GM10266 (cell line): Measurements from ENCODE around the gene ELMO1.

ENCODE experiments used
- DNase-seq: peaks from one replicate; pipeline ENCODE4 v3.0.0; 2012; ENCODE audit errors: extremely low spot score
- TF ChIP-seq, protein P1 (sequence below): IDR thresholded peaks from 2 replicates; pipeline ENCODE4 v1.5.1; 2012; ENCODE audit warnings: mild to moderate bottlenecking, low read depth; ENCODE audit not compliant: control insufficient read depth, insufficient read depth; ENCODE audit errors: missing control alignments

ELMO1 gene

DNA sequence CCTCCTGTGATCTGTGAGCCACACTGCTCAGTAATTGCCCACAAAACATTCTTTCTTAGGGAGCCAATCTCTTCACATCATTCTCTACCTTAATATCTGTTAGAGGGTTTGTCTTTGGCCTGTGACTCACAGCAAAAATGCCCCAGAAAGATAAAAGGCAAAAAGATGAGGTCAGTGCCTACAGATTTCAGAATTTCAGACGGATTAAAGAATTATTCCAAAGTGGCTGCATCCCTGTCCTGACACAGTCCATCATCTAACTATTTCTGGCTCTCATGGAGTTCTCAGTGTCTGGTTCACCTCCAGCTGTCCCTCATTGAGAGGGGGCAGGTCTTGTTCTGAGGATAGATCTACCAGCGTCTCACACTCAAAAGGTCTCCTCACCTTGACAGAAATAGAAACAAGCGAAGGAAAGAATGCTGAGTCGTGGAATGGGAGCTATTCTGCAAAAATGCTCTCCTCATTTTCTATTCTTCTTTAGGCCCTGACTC is 585.8 kb downstream of the ELMO1 start:
- TF ChIP-seq, protein P1, sequence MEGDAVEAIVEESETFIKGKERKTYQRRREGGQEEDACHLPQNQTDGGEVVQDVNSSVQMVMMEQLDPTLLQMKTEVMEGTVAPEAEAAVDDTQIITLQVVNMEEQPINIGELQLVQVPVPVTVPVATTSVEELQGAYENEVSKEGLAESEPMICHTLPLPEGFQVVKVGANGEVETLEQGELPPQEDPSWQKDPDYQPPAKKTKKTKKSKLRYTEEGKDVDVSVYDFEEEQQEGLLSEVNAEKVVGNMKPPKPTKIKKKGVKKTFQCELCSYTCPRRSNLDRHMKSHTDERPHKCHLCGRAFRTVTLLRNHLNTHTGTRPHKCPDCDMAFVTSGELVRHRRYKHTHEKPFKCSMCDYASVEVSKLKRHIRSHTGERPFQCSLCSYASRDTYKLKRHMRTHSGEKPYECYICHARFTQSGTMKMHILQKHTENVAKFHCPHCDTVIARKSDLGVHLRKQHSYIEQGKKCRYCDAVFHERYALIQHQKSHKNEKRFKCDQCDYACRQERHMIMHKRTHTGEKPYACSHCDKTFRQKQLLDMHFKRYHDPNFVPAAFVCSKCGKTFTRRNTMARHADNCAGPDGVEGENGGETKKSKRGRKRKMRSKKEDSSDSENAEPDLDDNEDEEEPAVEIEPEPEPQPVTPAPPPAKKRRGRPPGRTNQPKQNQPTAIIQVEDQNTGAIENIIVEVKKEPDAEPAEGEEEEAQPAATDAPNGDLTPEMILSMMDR: no peak

DNA sequence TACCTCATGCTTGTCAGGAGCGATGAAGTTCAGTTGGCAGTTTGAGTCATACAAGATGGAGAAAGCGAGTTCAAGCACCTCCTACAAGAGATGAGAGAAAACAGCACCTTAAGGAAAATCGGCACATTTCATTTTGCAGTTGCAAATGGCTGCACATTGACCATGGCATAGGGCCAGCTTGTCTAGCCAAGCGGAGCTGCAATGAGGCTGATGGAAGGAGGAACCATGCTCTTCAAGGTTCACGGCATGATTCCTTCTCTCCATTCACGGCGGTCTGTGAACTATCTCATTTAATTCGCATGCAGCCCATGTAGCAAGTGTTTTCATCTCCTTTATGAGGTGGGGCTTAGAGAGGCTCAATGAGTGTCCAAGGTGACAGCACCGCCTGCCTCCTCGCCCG is 587.0 kb downstream of the ELMO1 start:
- DNase-seq: no peak
- TF ChIP-seq, protein P1: no peak

More for the DNA sequence above, 585.8 kb downstream of the ELMO1 start:
- no peak for DNase-seq

DNA sequence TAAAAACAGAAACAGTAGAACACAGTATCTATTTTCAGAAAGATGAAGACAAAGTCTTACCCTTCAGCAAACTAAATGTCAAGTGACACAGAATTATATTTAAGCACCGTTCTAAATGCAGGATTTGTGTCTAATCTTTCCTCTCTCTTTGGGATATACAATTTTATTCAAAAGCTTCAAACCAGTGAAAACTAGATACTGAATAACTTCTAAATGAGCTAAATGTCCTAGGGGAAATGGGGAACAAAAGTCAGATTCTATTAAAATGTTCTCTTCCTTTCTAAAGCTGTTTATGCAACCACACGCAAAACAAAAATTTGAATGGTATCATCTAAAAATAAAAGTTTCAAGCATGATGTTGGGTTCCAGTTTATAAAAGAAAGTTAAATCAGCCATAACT is 588.0 kb downstream of the ELMO1 start:
- TF ChIP-seq, protein P1: no peak
- DNase-seq: no peak

DNA sequence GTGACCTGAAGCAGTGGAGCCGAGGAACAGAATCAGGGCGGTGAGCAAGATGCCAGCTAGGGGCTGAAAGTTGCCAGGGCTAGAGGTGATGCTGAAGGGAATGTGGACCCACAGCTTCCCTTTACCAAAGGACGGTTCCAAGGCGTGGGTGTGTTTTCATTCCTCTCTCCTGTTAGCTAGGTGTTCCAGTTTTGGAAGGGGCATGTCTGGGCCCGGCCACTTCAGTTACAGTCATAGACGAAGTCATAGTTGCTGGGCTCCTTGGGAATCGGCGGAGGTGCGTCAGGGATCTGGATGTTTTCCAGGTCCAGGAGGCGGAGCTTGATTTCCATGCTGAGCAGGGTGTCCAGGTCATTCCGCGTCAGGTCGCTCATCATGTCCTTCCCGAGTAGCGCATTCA is 593.3 kb downstream of the ELMO1 start:
- no peak for DNase-seq
- TF ChIP-seq, protein P1: no peak

DNA sequence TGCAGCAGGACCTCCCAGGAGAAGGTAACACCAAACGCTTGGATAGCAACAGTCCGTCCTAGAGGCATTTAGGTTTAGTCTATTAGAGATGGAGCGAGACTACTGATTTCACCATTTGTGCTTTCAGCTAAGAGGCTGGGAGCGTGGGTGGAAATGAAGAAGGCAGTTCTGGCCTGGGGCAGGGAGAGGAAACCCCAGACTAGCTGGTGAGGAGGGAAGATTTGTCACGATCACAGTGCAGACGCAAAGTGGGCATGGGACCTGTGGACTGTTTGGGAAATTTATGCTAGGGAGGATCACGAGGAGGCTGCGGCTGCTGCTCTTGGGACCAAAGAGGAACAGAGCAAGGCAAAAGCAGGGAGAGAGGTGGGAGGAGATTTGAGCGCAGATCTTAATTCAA is 594.0 kb downstream of the ELMO1 start:
- TF ChIP-seq, protein P1: no peak
- no peak for DNase-seq

DNA sequence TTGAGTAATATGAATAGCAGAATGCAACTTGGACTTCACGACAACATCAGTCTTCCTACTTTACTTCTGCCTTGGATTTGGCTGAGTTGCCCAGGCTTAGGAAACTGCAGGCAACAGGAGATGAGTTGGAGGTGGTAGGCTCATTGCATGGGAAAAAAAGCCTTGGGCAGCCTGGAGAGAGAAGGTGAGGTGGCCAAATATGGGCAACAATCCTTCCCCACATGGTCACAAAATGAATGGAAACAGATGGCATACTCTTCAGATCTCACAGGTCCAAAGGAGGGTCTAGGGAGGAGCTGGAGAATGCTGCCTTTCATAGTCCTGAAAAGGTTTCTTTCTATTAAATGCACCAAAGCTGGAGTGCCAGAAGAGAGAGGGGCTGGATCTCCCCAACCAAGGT is 595.7 kb downstream of the ELMO1 start:
- DNase-seq: no peak
- TF ChIP-seq, protein P1: no peak

DNA sequence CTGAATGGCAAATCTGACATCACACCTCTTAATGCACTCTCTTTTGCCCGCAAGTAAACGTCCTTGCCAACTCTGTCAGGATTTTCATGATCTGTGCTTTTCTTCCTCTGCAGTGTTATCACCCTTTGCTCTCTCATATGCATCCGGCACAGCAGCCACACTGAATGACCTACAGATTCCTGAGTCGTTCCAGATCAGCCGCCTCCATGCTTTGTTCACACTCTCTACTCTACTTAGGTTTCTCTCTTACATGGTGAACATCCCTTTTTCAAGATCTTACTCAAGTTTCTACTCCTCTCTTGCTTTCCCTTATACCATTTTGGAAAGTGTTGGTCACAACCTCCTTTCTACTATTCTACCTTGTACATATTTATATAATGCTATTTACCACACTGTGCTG is 596.6 kb downstream of the ELMO1 start:
- DNase-seq: no peak
- TF ChIP-seq, protein P1: no peak
